ENCODE results near the gene UGCG.
A peak's percentile ranks its signal among the peaks of the same experiment; 100 is the strongest.

The UGCG gene

GRCh38 chr9:111961575-111961974 lies 65.0 kb downstream of the UGCG start (continued):
- TF ChIP-seq CSDC2 (CRISPR knock-in tag; IDR thresholded peaks at IDR 0.05): no peak
- no peak for TF ChIP-seq ZNF70 (CRISPR knock-in tag; IDR thresholded peaks at IDR 0.05)

- no peak for TF ChIP-seq ZNF8 (CRISPR knock-in tag; IDR thresholded peaks at IDR 0.05)
- no peak for TF ChIP-seq OSR1 (CRISPR knock-in tag; IDR thresholded peaks at IDR 0.05)
- no peak for TF ChIP-seq GLIS3 (CRISPR knock-in tag; IDR thresholded peaks at IDR 0.05)
- no peak for ATAC-seq
Measured at GRCh38 chr9:111962021-111962420, 65.4 kb downstream of the UGCG start.

- no peak for ATAC-seq
- TF ChIP-seq TOX (CRISPR knock-in tag; IDR thresholded peaks at IDR 0.05; ENCODE audit: borderline replicate concordance): no peak
- TF ChIP-seq ZC3H10 (CRISPR knock-in tag; IDR thresholded peaks at IDR 0.05): no peak
- TF ChIP-seq ZNF565 (CRISPR knock-in tag; conservative IDR thresholded peaks at IDR 0.05; ENCODE audit: low read depth): no peak
- no peak for TF ChIP-seq ZNF70 (CRISPR knock-in tag; IDR thresholded peaks at IDR 0.05)
- no peak for TF ChIP-seq RARB (CRISPR knock-in tag; IDR thresholded peaks at IDR 0.05)
- no peak for TF ChIP-seq GLIS3 (CRISPR knock-in tag; IDR thresholded peaks at IDR 0.05)
- no peak for TF ChIP-seq CSDC2 (CRISPR knock-in tag; IDR thresholded peaks at IDR 0.05)
- no peak for TF ChIP-seq PATZ1 (CRISPR knock-in tag; IDR thresholded peaks at IDR 0.05; ENCODE audit: borderline replicate concordance)
Measured at GRCh38 chr9:111963995-111964394, 67.4 kb downstream of the UGCG start.

GRCh38 chr9:111965566-111966019 lies 69.0 kb downstream of the UGCG start:
- peak; percentile 80 for ATAC-seq
- TF ChIP-seq CREB5 (CRISPR knock-in tag; IDR thresholded peaks at IDR 0.05; ENCODE audit: low read depth) (no peak), ZFP30 (CRISPR knock-in tag; IDR thresholded peaks at IDR 0.05) (no peak), PPARA (CRISPR knock-in tag; IDR thresholded peaks at IDR 0.05; ENCODE audit: borderline replicate concordance) (no peak), ISL1 (CRISPR knock-in tag; IDR thresholded peaks at IDR 0.05) (no peak), ZC3H10 (CRISPR knock-in tag; IDR thresholded peaks at IDR 0.05) (no peak), ZNF70 (CRISPR knock-in tag; IDR thresholded peaks at IDR 0.05) (no peak)

- no peak for ATAC-seq
- TF ChIP-seq TSHZ2 (CRISPR knock-in tag; IDR thresholded peaks at IDR 0.05) (no peak), ZNF565 (CRISPR knock-in tag; conservative IDR thresholded peaks at IDR 0.05; ENCODE audit: low read depth) (no peak), PPARA (CRISPR knock-in tag; IDR thresholded peaks at IDR 0.05; ENCODE audit: borderline replicate concordance) (no peak), SNAI2 (CRISPR knock-in tag; IDR thresholded peaks at IDR 0.05) (no peak), GLIS3 (CRISPR knock-in tag; IDR thresholded peaks at IDR 0.05) (no peak), PATZ1 (CRISPR knock-in tag; IDR thresholded peaks at IDR 0.05; ENCODE audit: borderline replicate concordance) (no peak), ZFP30 (CRISPR knock-in tag; IDR thresholded peaks at IDR 0.05) (no peak), CSDC2 (CRISPR knock-in tag; IDR thresholded peaks at IDR 0.05) (no peak), ZFP3 (CRISPR knock-in tag; IDR thresholded peaks at IDR 0.05) (no peak)
Measured at GRCh38 chr9:111966124-111966723, 69.6 kb downstream of the UGCG start.
